Measurements from ENCODE around the gene RMRP. TPM values are rescaled to one million over a fixed set of nuclear protein-coding genes. Genes with fewer than 3 reads are reported as not detected.

RMRP gene
- total RNA-seq, 4 donors from 2014 or later = 649 to 2,915 (median 1,530) TPM

GRCh38 chr9:35659340-35659739 is 1.5 kb upstream of the RMRP start:
- peak in 1 of 2 donors; percentile 56 for TF ChIP-seq EP300 (IDR thresholded peaks at IDR 0.05)
- TF ChIP-seq CTCF (IDR thresholded peaks at IDR 0.05) = no peak
- Histone ChIP-seq H3K4me1 (peaks cover 0 to 42% (median 10%) of the 10 kb centered on the region in 4 donors), H3K9me3 (no peaks in the 10 kb centered on the region), H3K4me3 (peak overlapping the region in 2 of 4 donors; percentile 58 to 94), H3K27me3 (no peaks in the 10 kb centered on the region), H3K36me3 (peaks cover 0 to 14% (median 0%) of the 10 kb centered on the region in 3 donors), H3K27ac (peak overlapping the region; percentile 90 to 99 (median 92))
- WGBS, 2 donors = 58 to 69% methylated on average over 3 of the region's 3 CpGs
- no peak for DNase-seq (ENCODE audit: low spot score in 2 of 2)

DNA sequence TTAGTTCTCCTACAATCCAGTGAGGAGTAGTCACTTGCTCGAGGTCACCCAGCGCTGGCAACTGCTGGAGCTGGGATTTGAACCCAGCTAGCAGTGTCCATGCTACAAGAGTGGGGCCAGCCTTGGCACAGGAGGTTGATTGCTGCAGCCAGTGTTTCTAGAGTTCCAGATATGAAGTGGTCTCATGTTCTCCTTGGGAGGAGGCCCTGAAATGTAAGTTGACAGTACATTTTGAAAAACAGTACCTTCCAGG is 1.1 kb upstream of the RMRP start:
- Histone ChIP-seq H3K27ac (peak overlapping the region; percentile 90 to 99 (median 92)), H3K4me3 (peak overlapping the region; percentile 58 to 94 (median 90)), H3K27me3 (no peaks in the 10 kb centered on the region), H3K9me3 (no peaks in the 10 kb centered on the region), H3K4me1 (peaks cover 0 to 42% (median 10%) of the 10 kb centered on the region in 4 donors), H3K36me3 (peaks cover 0 to 14% (median 0%) of the 10 kb centered on the region in 3 donors)
- no peak for DNase-seq (ENCODE audit: low spot score in 2 of 2)
- 0 to 6% methylated on average over 2 of the region's 2 CpGs for WGBS, 2 donors
- TF ChIP-seq POLR2A (IDR thresholded peaks at IDR 0.05) (no peak), EP300 (IDR thresholded peaks at IDR 0.05) (no peak), CTCF (IDR thresholded peaks at IDR 0.05) (no peak)

DNA sequence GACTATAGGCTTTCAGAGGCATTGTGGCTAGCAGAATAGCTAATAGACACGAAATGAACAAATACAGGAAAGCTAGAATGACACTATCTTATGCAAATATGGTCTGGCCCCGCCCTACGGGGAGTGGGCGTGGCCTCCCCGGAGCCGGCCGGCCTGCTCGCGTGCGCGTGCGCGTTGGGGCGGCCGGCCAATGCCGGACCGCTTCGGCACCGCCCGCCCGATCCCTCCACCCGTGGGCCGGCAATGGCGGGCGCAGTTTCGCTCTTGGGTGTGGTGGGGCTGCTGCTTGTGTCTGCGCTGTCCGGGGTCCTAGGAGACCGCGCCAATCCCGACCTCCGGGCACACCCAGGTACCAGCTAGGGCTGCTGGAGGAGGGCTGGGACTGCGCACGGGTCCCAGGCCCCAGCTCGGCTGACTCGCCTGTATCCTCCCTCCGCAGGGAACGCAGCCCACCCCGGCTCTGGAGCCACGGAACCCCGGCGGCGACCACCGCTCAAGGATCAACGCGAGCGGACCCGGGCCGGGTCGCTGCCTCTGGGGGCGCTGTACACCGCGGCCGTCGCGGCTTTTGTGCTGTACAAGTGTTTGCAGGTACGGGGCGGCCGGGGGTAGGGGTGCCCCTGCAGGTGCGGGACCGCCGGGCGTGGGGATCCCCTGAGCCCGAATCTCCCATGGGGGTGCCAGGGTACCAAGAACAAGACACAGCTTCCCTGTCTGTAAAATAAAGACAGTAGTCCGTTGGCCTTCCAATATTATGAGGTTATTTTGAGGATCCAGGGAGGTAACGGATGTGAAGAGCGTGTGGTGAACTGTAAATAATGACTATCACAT is 533 bp upstream of the RMRP start, which contains the start of gene CCDC107:
Gene CCDC107 (plus strand): TSS at position 156 of the 831 bp plus-strand sequence. CDS start 88 bp downstream, at position 244.
- TF ChIP-seq CTCF (IDR thresholded peaks at IDR 0.05) = peak; percentile 50 to 84 (median 66)
- TF ChIP-seq POLR2A (IDR thresholded peaks at IDR 0.05) = peak; percentile 95 to 97
- TF ChIP-seq EP300 (IDR thresholded peaks at IDR 0.05) = peak in 1 of 2 donors; percentile 54
- peaks cover 0 to 42% (median 10%) of the 10 kb centered on the region in 4 donors for H3K4me1 ChIP-seq
- H3K4me3 ChIP-seq = peak within 1 kb of the TSS; percentile 58 to 94 (median 90)
- no peaks in the 10 kb centered on the region for H3K9me3 ChIP-seq
- no peaks in the 10 kb centered on the region for H3K27me3 ChIP-seq
- peak; percentile 65 to 73 for DNase-seq (ENCODE audit: low spot score in 2 of 2)
- 0% methylated on average over 38 to 62 of the region's 67 CpGs for WGBS, 2 donors
- H3K36me3 ChIP-seq = peaks cover 0 to 14% (median 0%) of the 10 kb centered on the region in 3 donors
- H3K27ac ChIP-seq = peak within 1 kb of the TSS; percentile 90 to 99 (median 92)

- peaks cover 0 to 41% (median 10%) of the 10 kb centered on the region in 4 donors for H3K4me1 ChIP-seq
- H3K9me3 ChIP-seq = no peaks in the 10 kb centered on the region
- WGBS, 2 donors = 34% methylated on average over 25 of the region's 25 CpGs
- H3K27ac ChIP-seq = peak overlapping the region; percentile 90 to 99 (median 92)
- H3K27me3 ChIP-seq = no peaks in the 10 kb centered on the region
- no peak for DNase-seq (ENCODE audit: low spot score in 2 of 2)
- peaks cover 0 to 12% (median 0%) of the 10 kb centered on the region in 3 donors for H3K36me3 ChIP-seq
- no peak for TF ChIP-seq POLR2A (IDR thresholded peaks at IDR 0.05)
- no peak for TF ChIP-seq EP300 (IDR thresholded peaks at IDR 0.05)
- no peak for TF ChIP-seq CTCF (IDR thresholded peaks at IDR 0.05)
- peak overlapping the region; percentile 58 to 94 (median 90) for H3K4me3 ChIP-seq
Observed at GRCh38 chr9:35656831-35657545, 831 bp downstream of the RMRP start.
